ENCODE measurements around the gene AOC2.
"Not testable (repeated sequence)": the region's sequence is repeated elsewhere in the genome, so short reads cannot be mapped to it uniquely, and the experiment has no call there.

DNA sequence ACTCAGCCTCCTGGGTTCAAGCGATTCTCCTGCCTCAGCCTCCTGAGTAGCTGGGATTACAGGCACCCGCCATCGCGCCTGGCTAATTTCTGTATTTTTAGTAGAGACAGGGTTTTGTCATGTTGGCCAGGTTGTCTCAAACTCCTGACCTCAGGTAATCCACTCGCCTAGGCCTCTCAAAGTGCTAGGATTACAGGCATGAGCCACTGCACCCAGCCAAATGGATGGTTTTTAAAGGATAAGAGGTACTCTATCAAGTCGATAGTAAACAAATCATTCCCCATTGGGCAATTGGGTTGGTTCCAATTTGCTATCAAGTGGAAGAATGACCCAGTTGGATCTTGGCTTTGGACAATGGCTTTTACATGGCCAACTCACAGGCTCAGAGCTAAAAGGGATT is 37.3 kb downstream of the AOC2 start:
- TF ChIP-seq POLR2AphosphoS5 (IDR thresholded peaks at IDR 0.05; ENCODE audit: borderline replicate concordance, low read depth, low read length); EZH2 (IDR thresholded peaks at IDR 0.05); FOXP2 (optimal IDR thresholded peaks at IDR 0.05; ENCODE audit: control extremely low read depth, extremely low read length, insufficient read depth): not testable (repeated sequence)

Data from SK-N-MC (cell line).